K562 (cell line): ENCODE measurements around the gene EHBP1L1. TPM values are rescaled to one million over a fixed set of nuclear protein-coding genes. Genes with fewer than 3 reads are reported as not detected.

Source experiments
- ATF1 ChIP-seq, 2 experiments: fragments of 450-650 bp in 1 of 2; IDR thresholded peaks; 2 replicates each; pipeline ENCODE4 v1.6.1; 2016; ENCODE audit warnings: missing compliant biosample characterization in 1 of 2, missing genetic modification characterization in 1 of 2
- CCNT2 ChIP-seq: IDR thresholded peaks from 2 replicates; pipeline ENCODE4 v1.6.1; 2011; ENCODE audit warnings: borderline replicate concordance, low read depth, mild to moderate bottlenecking, moderate library complexity, mixed read lengths, low read length; ENCODE audit not compliant: insufficient read length; ENCODE audit errors: extremely low read depth
- CEBPB ChIP-seq: fragments of 450-650 bp; IDR thresholded peaks from 2 replicates; pipeline ENCODE4 v1.6.1; 2016; ENCODE audit warnings: missing genetic modification characterization, missing compliant biosample characterization
- CREM ChIP-seq: IDR thresholded peaks from 2 replicates; pipeline ENCODE4 v1.6.1; 2014; ENCODE audit warnings: antibody characterized with exemption, low read depth
- FOXK1 ChIP-seq: sonication (generic); formaldehyde crosslinking; IDR thresholded peaks from 2 replicates; pipeline ENCODE4 v1.8.0; 2022; ENCODE audit warnings: missing genetic modification reagents, mild to moderate bottlenecking, borderline replicate concordance
- HDAC8 ChIP-seq: fragments of 450-650 bp; IDR thresholded peaks from 2 replicates; pipeline ENCODE4 v1.6.1; 2016; ENCODE audit warnings: mild to moderate bottlenecking, missing genetic modification characterization, moderate library complexity, missing compliant biosample characterization
- HEY1 ChIP-seq: fragments of 250-450 bp; sonication (Bioruptor Pico); IDR thresholded peaks from 2 replicates; pipeline ENCODE4 v1.5.0; 2020; ENCODE audit warnings: mild to moderate bottlenecking, moderate library complexity, borderline replicate concordance
- NRF1 ChIP-seq, 2 experiments: fragments of 450-650 bp; IDR thresholded peaks in 1 of 2; conservative IDR thresholded peaks in 1 of 2; 2 replicates each; pipeline ENCODE4 v1.6.1; 2014; ENCODE audit warnings: mild to moderate bottlenecking in 2 of 2
- NUFIP1 ChIP-seq: fragments of 450-650 bp; IDR thresholded peaks from 2 replicates; pipeline ENCODE4 v1.6.1; 2018; ENCODE audit not compliant: partially characterized antibody
- PYGO2 ChIP-seq: fragments of 450-650 bp; IDR thresholded peaks from 2 replicates; pipeline ENCODE4 v1.6.1; 2016; ENCODE audit warnings: mild to moderate bottlenecking, missing genetic modification characterization, moderate library complexity, missing compliant biosample characterization
- SIN3B ChIP-seq: fragments of 450-650 bp; IDR thresholded peaks from 2 replicates; pipeline ENCODE4 v1.6.1; 2017; ENCODE audit warnings: low read depth, mild to moderate bottlenecking, moderate library complexity
- SMAD1 ChIP-seq: fragments of 150-350 bp; IDR thresholded peaks from 2 replicates; pipeline ENCODE4 v1.6.1; 2014; ENCODE audit warnings: low read length, low read depth; ENCODE audit not compliant: partially characterized antibody
- TBP ChIP-seq: optimal IDR thresholded peaks from 2 replicates; pipeline ENCODE3; 2011; ENCODE audit warnings: low read depth, low read length, improper control_type of control experiment
- ZNF311 ChIP-seq: fragments of 250-450 bp; sonication (Bioruptor Pico); IDR thresholded peaks from 2 replicates; pipeline ENCODE4 v1.4.0; 2020; ENCODE audit warnings: mild to moderate bottlenecking, moderate library complexity
- ZNF354B ChIP-seq: fragments of 250-450 bp; sonication (Bioruptor Pico); IDR thresholded peaks from 2 replicates; pipeline ENCODE4 v1.4.0; 2020
- ZSCAN29 ChIP-seq: fragments of 450-650 bp; IDR thresholded peaks from 2 replicates; pipeline ENCODE4 v1.6.1; 2017
- polyA plus RNA-seq, 8 experiments: library from polyadenylated mRNA; depleted of rRNA in 4 of 8; stranded (reverse) in 5 of 8; unstranded in 3 of 8; fragments of >200 nt; fragmentation: Nextera tagmentation in 2 of 8; fragmentation: Illumina TruSeq in 1 of 8; extraction: Ambion mirVana in 2 of 8; extraction: Trizol in 1 of 8; gene quantifications; 2 replicates each; pipeline versions ENCODE4 v1.2.1 to v1.2.3, GENCODE V29; 2011 to 2014; ENCODE audit warnings: inconsistent platforms in 1 of 8, missing spikeins in 1 of 8
- total RNA-seq, 7 experiments: library from RNA; depleted of rRNA in 6 of 7; stranded (reverse); fragments of >200 nt in 6 of 7; fragmentation: Illumina TruSeq in 2 of 7; extraction: Trizol in 2 of 7; gene quantifications; 2 replicates each; pipeline versions ENCODE4 v1.2.1 to v1.2.3, GENCODE V29; 2011 to 2021; ENCODE audit warnings: low replicate concordance in 1 of 7
- TF ChIP-seq, protein P1 (sequence below): fragments of 250-450 bp; sonication (Bioruptor Pico); IDR thresholded peaks from 2 replicates; pipeline ENCODE4 v1.5.0; 2022; ENCODE audit warnings: mild to moderate bottlenecking
- TF ChIP-seq, protein P2 (sequence below): sonication (generic); formaldehyde crosslinking; IDR thresholded peaks from 2 replicates; pipeline ENCODE4 v1.8.0; 2022; ENCODE audit warnings: mild to moderate bottlenecking, low read depth, missing genetic modification reagents
- TF ChIP-seq, protein P3 (sequence below): fragments of 250-450 bp; sonication (Bioruptor Pico); IDR thresholded peaks from 2 replicates; pipeline ENCODE4 v1.4.0; 2020; ENCODE audit warnings: mild to moderate bottlenecking, moderate library complexity, borderline replicate concordance
- TF ChIP-seq, protein P4 (sequence below): IDR thresholded peaks from 2 replicates; pipeline ENCODE4 v1.6.1; 2014; ENCODE audit warnings: antibody characterized with exemption

Gene EHBP1L1
- total and polyA plus RNA-seq, 9 of the 15 experiments (the other 6 are each of a cell fraction or from before 2014, with no cell fraction given), result 0.03 to 87.1 (median 26.3) TPM

DNA sequence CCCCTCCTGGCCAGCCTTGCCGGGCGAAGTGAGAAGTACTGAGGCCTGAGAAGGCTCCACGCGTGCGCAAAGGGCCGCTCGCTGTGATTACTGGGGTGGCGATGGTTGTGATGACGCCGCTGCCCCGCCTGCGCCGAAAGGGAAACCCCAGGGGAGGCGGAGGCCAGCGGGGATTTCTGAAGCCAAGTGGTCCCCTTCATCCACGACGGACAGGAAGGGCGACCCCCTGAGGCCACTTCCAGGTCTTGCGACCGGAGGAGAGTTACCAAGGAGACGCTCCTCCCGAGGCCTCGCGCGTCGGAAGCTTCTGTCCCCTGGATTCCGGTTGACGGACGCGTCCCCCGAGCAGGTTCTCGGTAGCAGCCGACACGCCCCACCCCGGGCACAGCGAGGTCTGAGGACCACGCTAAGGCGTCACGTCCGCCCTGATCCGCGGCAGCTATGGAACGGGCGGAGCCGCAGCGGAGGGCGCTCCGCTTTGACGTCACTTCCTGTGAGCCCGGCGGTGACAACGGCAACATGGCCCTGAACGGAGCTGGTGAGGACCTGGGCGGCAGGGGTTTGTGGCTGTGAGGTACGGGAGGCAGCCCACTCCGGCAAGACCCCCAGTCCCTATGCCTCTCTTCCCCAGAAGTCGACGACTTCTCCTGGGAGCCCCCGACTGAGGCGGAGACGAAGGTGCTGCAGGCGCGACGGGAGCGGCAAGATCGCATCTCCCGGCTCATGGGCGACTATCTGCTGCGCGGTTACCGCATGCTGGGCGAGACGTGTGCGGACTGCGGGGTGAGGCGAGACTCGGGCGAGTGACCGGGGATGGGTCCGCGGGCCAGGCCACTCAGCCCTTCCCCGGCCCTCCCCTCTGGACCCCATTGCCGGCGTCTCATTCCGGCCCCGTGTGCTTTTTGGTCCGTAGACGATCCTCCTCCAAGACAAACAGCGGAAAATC lies 5.6 kb upstream of the EHBP1L1 start, which contains the start of gene ZNRD2 (continued):
- peak; percentile 93 for TF ChIP-seq ATF1 (CRISPR knock-in tag; IDR thresholded peaks at IDR 0.05)
- peak; percentile 99 for TF ChIP-seq ATF1 (tag; IDR thresholded peaks at IDR 0.05)
- TF ChIP-seq CREM, result peak; percentile 99
- TF ChIP-seq, protein P1, sequence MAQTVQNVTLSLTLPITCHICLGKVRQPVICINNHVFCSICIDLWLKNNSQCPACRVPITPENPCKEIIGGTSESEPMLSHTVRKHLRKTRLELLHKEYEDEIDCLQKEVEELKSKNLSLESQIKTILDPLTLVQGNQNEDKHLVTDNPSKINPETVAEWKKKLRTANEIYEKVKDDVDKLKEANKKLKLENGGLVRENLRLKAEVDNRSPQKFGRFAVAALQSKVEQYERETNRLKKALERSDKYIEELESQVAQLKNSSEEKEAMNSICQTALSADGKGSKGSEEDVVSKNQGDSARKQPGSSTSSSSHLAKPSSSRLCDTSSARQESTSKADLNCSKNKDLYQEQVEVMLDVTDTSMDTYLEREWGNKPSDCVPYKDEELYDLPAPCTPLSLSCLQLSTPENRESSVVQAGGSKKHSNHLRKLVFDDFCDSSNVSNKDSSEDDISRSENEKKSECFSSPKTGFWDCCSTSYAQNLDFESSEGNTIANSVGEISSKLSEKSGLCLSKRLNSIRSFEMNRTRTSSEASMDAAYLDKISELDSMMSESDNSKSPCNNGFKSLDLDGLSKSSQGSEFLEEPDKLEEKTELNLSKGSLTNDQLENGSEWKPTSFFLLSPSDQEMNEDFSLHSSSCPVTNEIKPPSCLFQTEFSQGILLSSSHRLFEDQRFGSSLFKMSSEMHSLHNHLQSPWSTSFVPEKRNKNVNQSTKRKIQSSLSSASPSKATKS, result no peak
- TF ChIP-seq NRF1 (conservative IDR thresholded peaks at IDR 0.05 in 1 of 2, IDR thresholded peaks at IDR 0.05 in 1 of 2), result peak; percentile 96 to 97
- 0 out of 2 replicates have a peak, but pooled peaks have one; percentile 15 for TF ChIP-seq HDAC8 (tag)
- no peak for TF ChIP-seq HEY1
- no peak for TF ChIP-seq SMAD1
- no peak for TF ChIP-seq ZNF354B
- TF ChIP-seq CEBPB (tag), result no peak
- no peak for TF ChIP-seq PYGO2 (tag)
- TF ChIP-seq ZSCAN29, result no peak
- peak; percentile 38 for TF ChIP-seq TBP
- TF ChIP-seq, protein P2, sequence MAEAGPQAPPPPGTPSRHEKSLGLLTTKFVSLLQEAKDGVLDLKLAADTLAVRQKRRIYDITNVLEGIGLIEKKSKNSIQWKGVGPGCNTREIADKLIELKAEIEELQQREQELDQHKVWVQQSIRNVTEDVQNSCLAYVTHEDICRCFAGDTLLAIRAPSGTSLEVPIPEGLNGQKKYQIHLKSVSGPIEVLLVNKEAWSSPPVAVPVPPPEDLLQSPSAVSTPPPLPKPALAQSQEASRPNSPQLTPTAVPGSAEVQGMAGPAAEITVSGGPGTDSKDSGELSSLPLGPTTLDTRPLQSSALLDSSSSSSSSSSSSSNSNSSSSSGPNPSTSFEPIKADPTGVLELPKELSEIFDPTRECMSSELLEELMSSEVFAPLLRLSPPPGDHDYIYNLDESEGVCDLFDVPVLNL (CRISPR knock-in tag), result no peak
- peak; percentile 81 for TF ChIP-seq CCNT2
- no peak for TF ChIP-seq ZNF311 (CRISPR knock-in tag)
- TF ChIP-seq NUFIP1, result no peak
- TF ChIP-seq FOXK1 (CRISPR knock-in tag), result peak; percentile 88
- peak; percentile 99 for TF ChIP-seq SIN3B
- TF ChIP-seq, protein P3, sequence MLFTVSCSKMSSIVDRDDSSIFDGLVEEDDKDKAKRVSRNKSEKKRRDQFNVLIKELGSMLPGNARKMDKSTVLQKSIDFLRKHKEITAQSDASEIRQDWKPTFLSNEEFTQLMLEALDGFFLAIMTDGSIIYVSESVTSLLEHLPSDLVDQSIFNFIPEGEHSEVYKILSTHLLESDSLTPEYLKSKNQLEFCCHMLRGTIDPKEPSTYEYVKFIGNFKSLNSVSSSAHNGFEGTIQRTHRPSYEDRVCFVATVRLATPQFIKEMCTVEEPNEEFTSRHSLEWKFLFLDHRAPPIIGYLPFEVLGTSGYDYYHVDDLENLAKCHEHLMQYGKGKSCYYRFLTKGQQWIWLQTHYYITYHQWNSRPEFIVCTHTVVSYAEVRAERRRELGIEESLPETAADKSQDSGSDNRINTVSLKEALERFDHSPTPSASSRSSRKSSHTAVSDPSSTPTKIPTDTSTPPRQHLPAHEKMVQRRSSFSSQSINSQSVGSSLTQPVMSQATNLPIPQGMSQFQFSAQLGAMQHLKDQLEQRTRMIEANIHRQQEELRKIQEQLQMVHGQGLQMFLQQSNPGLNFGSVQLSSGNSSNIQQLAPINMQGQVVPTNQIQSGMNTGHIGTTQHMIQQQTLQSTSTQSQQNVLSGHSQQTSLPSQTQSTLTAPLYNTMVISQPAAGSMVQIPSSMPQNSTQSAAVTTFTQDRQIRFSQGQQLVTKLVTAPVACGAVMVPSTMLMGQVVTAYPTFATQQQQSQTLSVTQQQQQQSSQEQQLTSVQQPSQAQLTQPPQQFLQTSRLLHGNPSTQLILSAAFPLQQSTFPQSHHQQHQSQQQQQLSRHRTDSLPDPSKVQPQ (CRISPR knock-in tag), result no peak
- TF ChIP-seq, protein P4, sequence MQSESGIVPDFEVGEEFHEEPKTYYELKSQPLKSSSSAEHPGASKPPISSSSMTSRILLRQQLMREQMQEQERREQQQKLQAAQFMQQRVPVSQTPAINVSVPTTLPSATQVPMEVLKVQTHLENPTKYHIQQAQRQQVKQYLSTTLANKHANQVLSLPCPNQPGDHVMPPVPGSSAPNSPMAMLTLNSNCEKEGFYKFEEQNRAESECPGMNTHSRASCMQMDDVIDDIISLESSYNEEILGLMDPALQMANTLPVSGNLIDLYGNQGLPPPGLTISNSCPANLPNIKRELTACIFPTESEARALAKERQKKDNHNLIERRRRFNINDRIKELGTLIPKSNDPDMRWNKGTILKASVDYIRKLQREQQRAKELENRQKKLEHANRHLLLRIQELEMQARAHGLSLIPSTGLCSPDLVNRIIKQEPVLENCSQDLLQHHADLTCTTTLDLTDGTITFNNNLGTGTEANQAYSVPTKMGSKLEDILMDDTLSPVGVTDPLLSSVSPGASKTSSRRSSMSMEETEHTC, result no peak
